Measurements from ENCODE around the gene WNT7B.

DNA sequence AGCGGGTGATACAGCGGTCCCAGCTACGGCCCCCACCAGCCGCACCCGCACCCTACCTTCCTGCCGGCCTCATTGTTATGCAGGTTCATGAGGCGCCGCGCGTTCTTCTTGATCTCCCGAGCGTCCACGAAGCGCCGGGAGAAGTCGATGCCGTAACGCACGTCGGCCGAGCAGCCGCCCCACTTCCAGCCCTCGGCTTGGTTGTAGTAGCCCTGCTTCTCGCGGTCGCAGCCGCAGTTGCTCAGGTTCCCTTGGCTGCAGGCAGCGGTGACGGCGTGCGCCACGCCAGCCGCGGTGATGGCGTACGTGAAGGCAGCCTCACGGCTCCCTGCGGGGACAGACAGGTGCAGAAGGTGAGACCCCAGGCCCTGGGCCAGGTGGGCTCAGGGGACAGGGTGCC is 45.9 kb downstream of the WNT7B start:
- TF ChIP-seq, protein P1, sequence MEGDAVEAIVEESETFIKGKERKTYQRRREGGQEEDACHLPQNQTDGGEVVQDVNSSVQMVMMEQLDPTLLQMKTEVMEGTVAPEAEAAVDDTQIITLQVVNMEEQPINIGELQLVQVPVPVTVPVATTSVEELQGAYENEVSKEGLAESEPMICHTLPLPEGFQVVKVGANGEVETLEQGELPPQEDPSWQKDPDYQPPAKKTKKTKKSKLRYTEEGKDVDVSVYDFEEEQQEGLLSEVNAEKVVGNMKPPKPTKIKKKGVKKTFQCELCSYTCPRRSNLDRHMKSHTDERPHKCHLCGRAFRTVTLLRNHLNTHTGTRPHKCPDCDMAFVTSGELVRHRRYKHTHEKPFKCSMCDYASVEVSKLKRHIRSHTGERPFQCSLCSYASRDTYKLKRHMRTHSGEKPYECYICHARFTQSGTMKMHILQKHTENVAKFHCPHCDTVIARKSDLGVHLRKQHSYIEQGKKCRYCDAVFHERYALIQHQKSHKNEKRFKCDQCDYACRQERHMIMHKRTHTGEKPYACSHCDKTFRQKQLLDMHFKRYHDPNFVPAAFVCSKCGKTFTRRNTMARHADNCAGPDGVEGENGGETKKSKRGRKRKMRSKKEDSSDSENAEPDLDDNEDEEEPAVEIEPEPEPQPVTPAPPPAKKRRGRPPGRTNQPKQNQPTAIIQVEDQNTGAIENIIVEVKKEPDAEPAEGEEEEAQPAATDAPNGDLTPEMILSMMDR (IDR thresholded peaks at IDR 0.05): no peak
- TF ChIP-seq EZH2 (IDR thresholded peaks at IDR 0.05): no peak

All from neural progenitor cell (in vitro differentiated cells).